CD4-positive, CD25-positive, alpha-beta regulatory T cell (primary cell): ENCODE measurements around the gene AMIGO3. TPM values are rescaled to one million over a fixed set of nuclear protein-coding genes. Genes with fewer than 3 reads are reported as not detected.
A peak's percentile ranks its signal among the peaks of the same experiment; 100 is the strongest.

ENCODE experiments used
- ATAC-seq, 2 donors: fragments of 150-1000 bp; cut with Tn5 transposase; one replicate each; pipeline ENCODE4 v1.10.0; 2021; ENCODE audit warnings: low read depth in 2 of 2, moderate number of reproducible peaks in 2 of 2, moderate library complexity in 1 of 2
- DNase-seq, 3 donors: peaks; one replicate each; pipeline versions ENCODE4 v3.0.0 to v3.0.0-alpha.2; 2012 to 2022; ENCODE audit warnings: mixed read lengths in 1 of 3
- H3K27ac ChIP-seq: one replicate; pipeline ENCODE4 v1.7.0; 2013; ENCODE audit warnings: mild to moderate bottlenecking, low read length; ENCODE audit not compliant: insufficient read depth, poor library complexity, severe bottlenecking
- H3K27me3 ChIP-seq: one replicate; pipeline ENCODE4 v1.7.0; 2013; ENCODE audit warnings: low read length; ENCODE audit not compliant: control insufficient read depth, insufficient read depth
- H3K36me3 ChIP-seq: one replicate; pipeline ENCODE4 v1.7.0; 2013; ENCODE audit warnings: mild to moderate bottlenecking, low read length, moderate library complexity; ENCODE audit not compliant: control insufficient read depth, insufficient read depth
- H3K4me1 ChIP-seq: 2 replicates; pipeline ENCODE4 v1.7.0; 2013; ENCODE audit warnings: mild to moderate bottlenecking, low read length; ENCODE audit not compliant: insufficient read depth, control insufficient read depth, poor library complexity, severe bottlenecking
- H3K4me3 ChIP-seq: one replicate; pipeline ENCODE4 v1.7.0; 2013; ENCODE audit warnings: low read depth, mild to moderate bottlenecking, low read length, moderate library complexity
- H3K9me3 ChIP-seq, 2 experiments: 1 replicate in 1 of 2; 2 replicates in 1 of 2; pipeline ENCODE4 v1.7.0; 2013; ENCODE audit warnings: low read length in 2 of 2, mild to moderate bottlenecking in 1 of 2, moderate library complexity in 1 of 2; ENCODE audit not compliant: control insufficient read depth in 2 of 2
- H3K27ac Mint-ChIP-seq, 3 donors: one replicate each; pipeline ENCODE4 v1.8.0; 2020 to 2022; ENCODE audit warnings: mild to moderate bottlenecking in 3 of 3, mixed read lengths in 3 of 3, moderate library complexity in 2 of 3
- H3K27me3 Mint-ChIP-seq: one replicate; pipeline ENCODE4 v1.8.0; 2022; ENCODE audit warnings: mild to moderate bottlenecking, mixed read lengths
- H3K36me3 Mint-ChIP-seq: one replicate; pipeline ENCODE4 v1.8.0; 2020; ENCODE audit warnings: mixed read lengths
- H3K4me1 Mint-ChIP-seq, 4 donors: one replicate each; pipeline ENCODE4 v1.8.0; 2020 to 2022; ENCODE audit warnings: mixed read lengths in 4 of 4, mild to moderate bottlenecking in 1 of 4
- H3K4me3 Mint-ChIP-seq, 4 donors: one replicate each; pipeline ENCODE4 v1.8.0; 2020 to 2022; ENCODE audit warnings: mild to moderate bottlenecking in 4 of 4, mixed read lengths in 4 of 4, moderate library complexity in 3 of 4
- H3K9me3 Mint-ChIP-seq, 7 donors: one replicate each; pipeline ENCODE4 v1.8.0; 2020 to 2022; ENCODE audit warnings: mixed read lengths in 7 of 7, mild to moderate bottlenecking in 3 of 7, moderate library complexity in 2 of 7
- polyA plus RNA-seq, 4 donors: library from polyadenylated mRNA; unstranded; fragments of 300-500 nt; fragmentation: Illumina TruSeq; gene quantifications; one replicate each; pipeline ENCODE4 v1.2.3, GENCODE V29; 2021
- total RNA-seq: library from RNA; stranded (reverse); gene quantifications from one replicate; pipeline ENCODE4 v1.2.3, GENCODE V29; 2022

Gene AMIGO3
- total and polyA plus RNA-seq, 5 donors from 2014 or later: 0.53 to 1.5 (median 1.1) TPM; not detected in 1

- peak within 1 kb of the TSS; percentile 96 for H3K27ac ChIP-seq
- DNase-seq (peak; percentile 95 to 99 (median 98)), ATAC-seq (peak; percentile 83 to 86)
- Mint-ChIP-seq H3K27ac (peak within 1 kb of the TSS; percentile 96 to 98 (median 97)), H3K36me3 (peaks cover 7% of the 10 kb centered on the region), H3K4me3 (peak within 1 kb of the TSS; percentile 92 to 95 (median 94)), H3K4me1 (peaks cover 8 to 49% (median 25%) of the 10 kb centered on the region in 4 donors), H3K27me3 (no peaks in the 10 kb centered on the region), H3K9me3 (no peaks in the 10 kb centered on the region)
- peak within 1 kb of the TSS; percentile 62 for H3K4me3 ChIP-seq
- no peaks in the 10 kb centered on the region for H3K27me3 ChIP-seq
- peaks cover 32% of the 10 kb centered on the region for H3K4me1 ChIP-seq
- no peaks in the 10 kb centered on the region for H3K9me3 ChIP-seq
- H3K36me3 ChIP-seq: peaks cover 29% of the 10 kb centered on the region
Measured at GRCh38 chr3:49673715-49674496, 45.6 kb downstream of the AMIGO3 start, which contains the start of gene APEH. Gene APEH (plus strand): TSS chr3:49674351. CDS start chr3:49674402, 51 bp downstream.

GRCh38 chr3:49673121-49673714 is 46.3 kb downstream of the AMIGO3 start:
- H3K4me3 ChIP-seq: peak overlapping the region; percentile 59
- H3K4me3 Mint-ChIP-seq: peak overlapping the region; percentile 92 to 95 (median 94)
- H3K27ac Mint-ChIP-seq: peak overlapping the region; percentile 96 to 98 (median 97)
- peaks cover 32% of the 10 kb centered on the region for H3K4me1 ChIP-seq
- H3K27ac ChIP-seq: peak overlapping the region; percentile 96
- peaks cover 6% of the 10 kb centered on the region for H3K36me3 Mint-ChIP-seq
- no peaks in the 10 kb centered on the region for H3K9me3 ChIP-seq
- peaks cover 8 to 47% (median 24%) of the 10 kb centered on the region in 4 donors for H3K4me1 Mint-ChIP-seq
- ATAC-seq (no peak), DNase-seq (no peak)
- peaks cover 4% of the 10 kb centered on the region for H3K27me3 Mint-ChIP-seq
- H3K27me3 ChIP-seq: no peaks in the 10 kb centered on the region
- peaks cover 22% of the 10 kb centered on the region for H3K36me3 ChIP-seq
- H3K9me3 Mint-ChIP-seq: no peaks in the 10 kb centered on the region

DNA sequence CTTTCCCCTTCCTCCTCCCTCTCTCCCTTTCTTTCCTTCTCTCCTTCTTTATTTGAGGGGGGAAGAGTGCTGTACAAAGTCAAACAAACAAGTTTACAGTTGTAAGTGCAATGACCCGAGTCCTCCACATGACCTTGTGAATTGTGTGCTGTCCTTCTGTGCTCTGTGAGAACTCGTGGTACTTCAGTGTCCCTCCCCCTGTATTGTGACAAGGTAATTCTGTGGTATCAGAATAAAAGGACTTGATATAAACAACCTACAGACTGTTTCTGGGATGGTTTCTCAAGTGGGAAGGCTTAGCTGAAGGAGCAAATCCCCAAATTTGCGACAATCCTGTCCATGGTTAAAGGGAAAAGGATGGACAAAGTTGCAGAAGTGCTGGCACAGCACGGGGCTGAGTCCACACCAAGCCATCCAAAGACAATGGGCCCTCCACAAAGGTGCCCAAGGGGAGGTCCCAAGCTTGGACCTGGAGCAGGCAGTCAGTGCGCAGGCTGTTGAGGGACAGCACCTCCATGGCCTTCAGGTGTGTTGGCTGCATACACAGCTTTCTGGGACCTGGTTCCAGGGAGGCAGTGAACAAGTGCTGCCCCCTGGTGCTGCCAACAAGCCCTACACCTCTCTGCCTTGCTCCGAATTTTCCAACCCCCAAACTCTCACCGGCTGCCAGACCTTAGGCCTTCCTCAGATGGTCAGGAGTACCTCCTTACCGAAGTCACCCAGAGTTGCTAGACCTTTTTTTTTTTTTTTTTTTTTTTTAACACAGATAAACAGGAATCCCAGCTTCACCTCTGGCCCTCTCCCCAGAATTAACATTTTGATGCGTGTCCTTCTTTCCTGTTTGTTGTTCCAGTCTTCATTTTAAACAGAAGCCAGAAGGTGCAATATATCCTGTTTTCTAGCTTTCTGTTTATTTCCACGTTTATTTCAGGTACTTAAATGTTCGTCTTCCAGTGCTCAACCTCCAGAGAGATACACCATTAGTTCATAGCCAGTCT is 47.9 kb downstream of the AMIGO3 start:
- Histone ChIP-seq H3K27ac (no peak overlapping the region), H3K4me3 (no peak overlapping the region), H3K9me3 (no peaks in the 10 kb centered on the region), H3K27me3 (no peaks in the 10 kb centered on the region), H3K36me3 (peaks cover 7% of the 10 kb centered on the region), H3K4me1 (peaks cover 29% of the 10 kb centered on the region)
- H3K27ac Mint-ChIP-seq: peak overlapping the region in 2 of 3 donors; percentile 37 to 85
- ATAC-seq (no peak), DNase-seq (peak; percentile 53 to 76 (median 66))
- no peaks in the 10 kb centered on the region for H3K36me3 Mint-ChIP-seq
- peaks cover 5% of the 10 kb centered on the region for H3K27me3 Mint-ChIP-seq
- peak overlapping the region; percentile 79 to 91 (median 84) for H3K4me3 Mint-ChIP-seq
- H3K9me3 Mint-ChIP-seq: no peaks in the 10 kb centered on the region
- peaks cover 8 to 37% (median 19%) of the 10 kb centered on the region in 4 donors for H3K4me1 Mint-ChIP-seq

- Mint-ChIP-seq H3K27ac (peak overlapping the region in 1 of 3 donors; percentile 37), H3K4me3 (no peak overlapping the region), H3K36me3 (no peaks in the 10 kb centered on the region), H3K27me3 (peaks cover 5% of the 10 kb centered on the region), H3K9me3 (no peaks in the 10 kb centered on the region), H3K4me1 (peaks cover 8 to 32% (median 18%) of the 10 kb centered on the region in 4 donors)
- ATAC-seq: no peak
- no peaks in the 10 kb centered on the region for H3K27me3 ChIP-seq
- H3K36me3 ChIP-seq: peaks cover under 1% of the 10 kb centered on the region
- peaks cover 22% of the 10 kb centered on the region for H3K4me1 ChIP-seq
- no peaks in the 10 kb centered on the region for H3K9me3 ChIP-seq
- DNase-seq: no peak
- no peak overlapping the region for H3K4me3 ChIP-seq
- no peak overlapping the region for H3K27ac ChIP-seq
Measured at GRCh38 chr3:49670940-49671290, 48.6 kb downstream of the AMIGO3 start.

GRCh38 chr3:49669352-49669751 is 50.1 kb downstream of the AMIGO3 start:
- Histone ChIP-seq H3K9me3 (no peaks in the 10 kb centered on the region), H3K4me1 (peaks cover 6% of the 10 kb centered on the region), H3K36me3 (no peaks in the 10 kb centered on the region), H3K4me3 (no peak overlapping the region), H3K27me3 (no peaks in the 10 kb centered on the region), H3K27ac (no peak overlapping the region)
- no peak for DNase-seq
- Mint-ChIP-seq H3K27me3 (peaks cover 5% of the 10 kb centered on the region), H3K9me3 (no peaks in the 10 kb centered on the region), H3K27ac (no peak overlapping the region), H3K4me3 (no peak overlapping the region), H3K4me1 (peaks cover 4 to 18% (median 7%) of the 10 kb centered on the region in 4 donors), H3K36me3 (no peaks in the 10 kb centered on the region)
- no peak for ATAC-seq

GRCh38 chr3:49668861-49669260 is 50.6 kb downstream of the AMIGO3 start:
- H3K27me3 ChIP-seq: no peaks in the 10 kb centered on the region
- H3K9me3 Mint-ChIP-seq: no peaks in the 10 kb centered on the region
- no peaks in the 10 kb centered on the region for H3K36me3 Mint-ChIP-seq
- no peak overlapping the region for H3K4me3 ChIP-seq
- peaks cover 6% of the 10 kb centered on the region for H3K4me1 ChIP-seq
- H3K27ac Mint-ChIP-seq: no peak overlapping the region
- H3K27ac ChIP-seq: no peak overlapping the region
- no peaks in the 10 kb centered on the region for H3K36me3 ChIP-seq
- ATAC-seq (no peak), DNase-seq (no peak)
- peaks cover 4 to 16% (median 7%) of the 10 kb centered on the region in 4 donors for H3K4me1 Mint-ChIP-seq
- H3K4me3 Mint-ChIP-seq: no peak overlapping the region
- H3K9me3 ChIP-seq: no peaks in the 10 kb centered on the region
- peaks cover 5% of the 10 kb centered on the region for H3K27me3 Mint-ChIP-seq

- Histone ChIP-seq H3K27ac (no peak overlapping the region), H3K36me3 (no peaks in the 10 kb centered on the region), H3K4me1 (peaks cover 5% of the 10 kb centered on the region), H3K27me3 (no peaks in the 10 kb centered on the region), H3K4me3 (no peak overlapping the region), H3K9me3 (no peaks in the 10 kb centered on the region)
- DNase-seq (no peak), ATAC-seq (no peak)
- Mint-ChIP-seq H3K4me3 (no peak overlapping the region), H3K36me3 (no peaks in the 10 kb centered on the region), H3K9me3 (no peaks in the 10 kb centered on the region), H3K27ac (peak overlapping the region in 1 of 3 donors; percentile 62), H3K4me1 (peaks cover 4 to 12% (median 7%) of the 10 kb centered on the region in 4 donors), H3K27me3 (peaks cover 5% of the 10 kb centered on the region)
Measured at GRCh38 chr3:49668414-49668797, 51.1 kb downstream of the AMIGO3 start.
